ENCODE measurements around the gene GUCY1A2.

GUCY1A2 gene

DNA sequence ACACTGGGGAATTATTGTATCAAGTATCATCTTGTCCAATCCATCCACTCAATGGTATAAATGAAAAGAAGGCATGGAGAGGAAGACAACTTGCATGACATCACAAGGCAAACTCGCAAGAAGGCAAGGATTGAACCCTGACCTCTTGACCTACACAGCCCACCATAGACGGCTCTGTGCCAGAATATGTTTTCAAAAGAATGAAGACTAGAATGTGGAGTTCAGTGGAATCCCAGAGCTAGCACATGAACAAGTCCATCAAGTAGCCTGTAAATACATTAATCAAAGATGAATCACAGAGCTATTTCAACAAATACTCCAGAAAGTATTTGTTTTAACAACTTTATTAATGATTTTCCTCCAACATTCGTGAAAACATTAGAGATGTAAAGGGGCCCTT, 189.7 kb downstream of the GUCY1A2 start:
- TF ChIP-seq, protein P1, sequence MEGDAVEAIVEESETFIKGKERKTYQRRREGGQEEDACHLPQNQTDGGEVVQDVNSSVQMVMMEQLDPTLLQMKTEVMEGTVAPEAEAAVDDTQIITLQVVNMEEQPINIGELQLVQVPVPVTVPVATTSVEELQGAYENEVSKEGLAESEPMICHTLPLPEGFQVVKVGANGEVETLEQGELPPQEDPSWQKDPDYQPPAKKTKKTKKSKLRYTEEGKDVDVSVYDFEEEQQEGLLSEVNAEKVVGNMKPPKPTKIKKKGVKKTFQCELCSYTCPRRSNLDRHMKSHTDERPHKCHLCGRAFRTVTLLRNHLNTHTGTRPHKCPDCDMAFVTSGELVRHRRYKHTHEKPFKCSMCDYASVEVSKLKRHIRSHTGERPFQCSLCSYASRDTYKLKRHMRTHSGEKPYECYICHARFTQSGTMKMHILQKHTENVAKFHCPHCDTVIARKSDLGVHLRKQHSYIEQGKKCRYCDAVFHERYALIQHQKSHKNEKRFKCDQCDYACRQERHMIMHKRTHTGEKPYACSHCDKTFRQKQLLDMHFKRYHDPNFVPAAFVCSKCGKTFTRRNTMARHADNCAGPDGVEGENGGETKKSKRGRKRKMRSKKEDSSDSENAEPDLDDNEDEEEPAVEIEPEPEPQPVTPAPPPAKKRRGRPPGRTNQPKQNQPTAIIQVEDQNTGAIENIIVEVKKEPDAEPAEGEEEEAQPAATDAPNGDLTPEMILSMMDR (IDR thresholded peaks at IDR 0.05): no peak

DNA sequence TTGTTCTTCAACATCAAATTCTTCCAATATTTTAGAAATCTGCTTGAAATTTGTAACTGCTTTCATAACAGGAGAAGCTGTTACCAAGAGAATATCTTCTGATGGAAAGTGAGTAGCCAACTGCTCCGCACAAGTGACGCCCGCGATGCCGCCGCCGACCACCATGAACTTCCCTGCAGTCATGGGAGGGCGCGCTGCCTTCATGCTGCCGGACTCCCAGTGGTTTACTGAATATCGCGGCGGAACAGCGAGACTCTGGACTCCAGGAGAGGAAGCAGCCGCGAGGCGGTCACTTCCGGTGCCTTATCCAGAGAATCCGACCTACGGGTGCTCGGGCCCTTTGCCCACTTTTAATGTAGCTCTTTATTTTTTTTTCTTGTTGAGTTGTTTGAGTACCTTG, 190.6 kb downstream of the GUCY1A2 start:
- TF ChIP-seq, protein P1 (IDR thresholded peaks at IDR 0.05): no peak

DNA sequence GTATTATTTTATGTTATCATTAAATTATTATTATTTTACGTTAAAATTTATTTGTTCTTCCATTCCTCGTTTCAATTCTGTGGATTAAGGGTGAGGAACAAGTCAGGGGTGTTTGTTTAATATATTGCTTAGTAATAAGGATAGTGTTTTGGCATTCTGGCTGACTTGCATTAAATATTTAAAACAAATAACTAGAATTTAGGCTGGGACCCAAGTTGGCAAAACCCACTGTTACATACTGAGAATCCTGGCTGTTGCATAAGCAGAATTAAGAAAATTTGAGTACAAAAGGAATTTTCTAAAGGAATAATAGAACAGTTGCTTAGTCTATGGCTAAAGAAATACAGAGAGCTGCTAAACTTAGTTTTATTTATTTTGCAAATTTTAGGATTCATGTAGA, 196.4 kb downstream of the GUCY1A2 start:
- TF ChIP-seq, protein P1 (IDR thresholded peaks at IDR 0.05): no peak

DNA sequence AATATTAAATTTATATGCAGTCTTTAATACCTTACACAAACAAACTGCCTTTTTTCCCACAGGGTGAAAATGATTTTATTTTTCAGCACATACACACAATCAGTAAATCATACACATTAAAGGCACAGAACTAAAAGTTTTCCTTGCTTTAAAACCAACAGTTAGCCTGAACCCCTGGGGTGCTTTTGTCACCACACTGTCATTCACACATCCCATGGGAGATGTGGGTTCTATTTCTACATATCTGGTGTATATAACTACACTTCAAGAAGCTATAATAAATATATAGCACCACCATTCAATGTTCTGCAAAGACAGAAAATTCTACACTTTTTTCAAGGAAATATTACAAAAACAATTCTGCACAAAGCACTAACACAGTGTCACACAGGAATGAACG, 197.0 kb downstream of the GUCY1A2 start:
- TF ChIP-seq, protein P1 (IDR thresholded peaks at IDR 0.05): no peak

DNA sequence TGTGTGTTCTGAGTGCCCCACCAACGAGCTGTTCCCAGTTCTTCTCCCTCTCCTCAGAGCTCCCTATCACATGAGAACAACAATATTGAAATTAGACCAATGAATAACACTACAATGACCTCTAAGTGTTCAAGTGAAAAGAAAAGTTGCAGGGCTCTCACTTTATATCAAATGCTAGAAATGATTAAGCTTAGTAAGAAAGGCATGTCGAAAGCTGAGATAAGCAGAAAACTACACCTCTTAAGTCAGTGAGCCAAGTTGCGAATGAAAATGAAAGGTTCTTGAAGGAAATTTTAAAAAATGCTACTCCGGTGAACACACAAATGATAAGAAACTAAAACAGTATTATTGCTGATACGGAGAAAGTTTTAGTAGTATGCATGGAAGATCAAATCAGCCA, 199.8 kb downstream of the GUCY1A2 start:
- TF ChIP-seq, protein P1 (IDR thresholded peaks at IDR 0.05): no peak

DNA sequence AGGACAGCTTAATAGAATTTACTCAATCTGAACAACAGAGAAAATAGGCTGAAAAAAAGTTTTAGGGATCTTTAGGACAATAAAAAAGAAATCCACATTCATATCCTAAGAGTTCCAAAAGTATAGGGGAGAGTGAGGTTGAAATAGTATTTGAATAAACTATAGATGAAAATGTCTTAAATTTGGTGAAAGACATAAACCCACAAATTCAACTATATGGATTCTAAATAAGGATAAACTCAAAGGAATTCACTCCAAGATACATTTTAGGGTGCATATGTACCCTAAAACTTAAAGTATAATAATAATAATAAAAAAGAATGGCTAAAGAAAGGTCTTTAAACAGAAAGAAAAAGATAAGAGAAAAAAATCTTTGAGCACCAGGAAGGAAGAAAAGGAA, 203.1 kb downstream of the GUCY1A2 start:
- TF ChIP-seq, protein P1 (IDR thresholded peaks at IDR 0.05): no peak

DNA sequence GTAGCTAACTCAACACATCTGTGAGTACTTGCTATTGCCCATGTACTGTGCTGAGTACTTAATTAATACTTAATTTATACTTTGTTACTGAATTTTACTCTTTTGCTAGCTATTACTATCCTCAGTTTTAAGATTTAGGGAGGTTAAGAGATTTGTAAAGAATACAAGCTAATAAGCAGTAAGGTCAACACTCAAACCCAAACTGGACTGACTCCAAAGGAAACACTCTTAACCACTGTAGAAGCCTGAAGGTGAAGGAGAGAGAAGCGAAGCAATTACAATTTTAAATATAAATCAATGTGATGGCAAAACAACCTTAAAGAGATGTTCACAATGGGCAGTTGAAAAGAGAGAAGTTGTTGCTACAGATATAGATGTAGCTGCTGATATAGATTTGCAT, 204.5 kb downstream of the GUCY1A2 start:
- TF ChIP-seq, protein P1 (IDR thresholded peaks at IDR 0.05): no peak

DNA sequence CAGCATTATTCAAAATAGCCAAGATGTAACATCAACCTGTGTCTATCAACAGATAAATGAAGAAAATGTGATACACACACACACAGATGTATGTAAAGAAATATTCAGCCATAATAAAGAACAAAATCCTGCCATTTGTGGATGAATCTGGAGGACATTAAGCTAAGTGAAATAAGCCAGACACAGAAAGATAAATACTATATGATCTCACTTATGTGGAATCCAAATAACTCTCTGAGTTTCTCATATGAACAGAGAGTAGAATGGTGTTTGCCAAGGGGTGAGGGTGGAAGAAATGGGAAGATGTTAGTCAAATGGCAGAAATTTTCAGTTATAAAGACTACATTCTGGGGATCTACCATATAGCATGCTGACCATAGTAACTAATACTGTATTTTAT, 224.2 kb downstream of the GUCY1A2 start:
- TF ChIP-seq, protein P1 (IDR thresholded peaks at IDR 0.05): no peak

Measured in LNCAP (cell line).